HepG2 (cell line): ENCODE data around the gene ANKRD11. TPM values are rescaled to one million over a fixed set of nuclear protein-coding genes. Genes with fewer than 3 reads are reported as not detected.
A peak's percentile ranks its signal among the peaks of the same experiment; 100 is the strongest.

Experiments
- CREBL2 ChIP-seq: sonication (generic); formaldehyde crosslinking; IDR thresholded peaks from 2 replicates; pipeline ENCODE4 v1.8.1; 2023; ENCODE audit warnings: missing genetic modification reagents, mild to moderate bottlenecking, borderline replicate concordance
- ELF1 ChIP-seq: sonication (generic); formaldehyde crosslinking; IDR thresholded peaks from 2 replicates; pipeline ENCODE4 v1.4.0; 2020; ENCODE audit warnings: missing genetic modification reagents
- GABPA ChIP-seq, 2 experiments: IDR thresholded peaks; 2 replicates each; pipeline ENCODE4 v1.6.1; 2011 to 2016; ENCODE audit warnings: low read depth in 2 of 2, low read length in 1 of 2, missing biosample characterization in 1 of 2, missing genetic modification characterization in 1 of 2
- HINFP ChIP-seq: sonication (generic); formaldehyde crosslinking; IDR thresholded peaks from 2 replicates; pipeline ENCODE4 v1.4.0; 2020; ENCODE audit warnings: low read depth, mild to moderate bottlenecking, missing genetic modification reagents
- IKZF5 ChIP-seq: IDR thresholded peaks from 2 replicates; pipeline ENCODE4 v1.6.1; 2018; ENCODE audit warnings: missing genetic modification reagents, mild to moderate bottlenecking, missing compliant biosample characterization
- JUND ChIP-seq: sonication (generic); formaldehyde crosslinking; IDR thresholded peaks from 2 replicates; pipeline ENCODE4 v1.8.0; 2022; ENCODE audit warnings: mild to moderate bottlenecking, missing genetic modification reagents
- MIER2 ChIP-seq: IDR thresholded peaks from 2 replicates; pipeline ENCODE4 v1.6.1; 2016; ENCODE audit warnings: missing biosample characterization, missing genetic modification reagents
- NR2C2 ChIP-seq: sonication (generic); formaldehyde crosslinking; IDR thresholded peaks from 2 replicates; pipeline ENCODE4 v1.4.0; 2020; ENCODE audit warnings: missing genetic modification reagents, mild to moderate bottlenecking, moderate library complexity, borderline replicate concordance
- SP4 ChIP-seq: sonication (generic); formaldehyde crosslinking; IDR thresholded peaks from 2 replicates; pipeline ENCODE4 v1.8.1; 2023; ENCODE audit warnings: mild to moderate bottlenecking, missing genetic modification reagents
- TSC22D2 ChIP-seq: sonication (generic); formaldehyde crosslinking; IDR thresholded peaks from 2 replicates; pipeline ENCODE4 v1.5.1; 2020; ENCODE audit warnings: missing genetic modification reagents, mild to moderate bottlenecking, borderline replicate concordance
- UBTF ChIP-seq: sonication (generic); formaldehyde crosslinking; IDR thresholded peaks from 2 replicates; pipeline ENCODE4 v1.4.0; 2020; ENCODE audit warnings: mild to moderate bottlenecking, missing genetic modification reagents
- ZNF225 ChIP-seq: sonication (generic); formaldehyde crosslinking; IDR thresholded peaks from 2 replicates; pipeline ENCODE4 v1.4.0; 2020; ENCODE audit warnings: mild to moderate bottlenecking, missing genetic modification reagents
- ZNF350 ChIP-seq: sonication (generic); formaldehyde crosslinking; IDR thresholded peaks from 2 replicates; pipeline ENCODE4 v1.4.0; 2020; ENCODE audit warnings: mild to moderate bottlenecking, low read depth, missing genetic modification reagents, borderline replicate concordance
- ZNF709 ChIP-seq: sonication (generic); formaldehyde crosslinking; IDR thresholded peaks from 2 replicates; pipeline ENCODE4 v1.5.0; 2020; ENCODE audit warnings: mild to moderate bottlenecking, missing genetic modification reagents
- polyA plus RNA-seq, 8 experiments: library from polyadenylated mRNA; depleted of rRNA in 3 of 8; stranded (reverse) in 7 of 8; unstranded in 1 of 8; fragments of >200 nt; fragmentation: Illumina TruSeq in 4 of 8; extraction: Trizol in 4 of 8; gene quantifications; 2 replicates each; pipeline versions ENCODE4 v1.2.1 to v1.2.3, GENCODE V29; 2011 to 2016; ENCODE audit warnings: low read depth in 4 of 8, missing spikeins in 1 of 8, mixed read lengths in 1 of 8; ENCODE audit not compliant: insufficient read depth in 1 of 8
- total RNA-seq, 5 experiments: library from RNA; depleted of rRNA; stranded (reverse); fragments of >200 nt; fragmentation: Illumina TruSeq; extraction: Trizol; gene quantifications; 2 replicates each; pipeline ENCODE4 v1.2.3, GENCODE V29; 2016; ENCODE audit warnings: low read depth in 1 of 5
- TF ChIP-seq, protein P1 (sequence below): sonication (generic); formaldehyde crosslinking; IDR thresholded peaks from 2 replicates; pipeline ENCODE4 v1.5.0; 2020; ENCODE audit warnings: missing genetic modification reagents
- TF ChIP-seq, protein P2 (sequence below): sonication (generic); formaldehyde crosslinking; IDR thresholded peaks from 2 replicates; pipeline ENCODE4 v1.5.0; 2020; ENCODE audit warnings: mild to moderate bottlenecking, missing genetic modification reagents, borderline replicate concordance

The ANKRD11 gene
- total and polyA plus RNA-seq, 2 of the 13 experiments (the other 11 are each of a cell fraction or from before 2014, with no cell fraction given), result 21.4 to 38.4 TPM

GRCh38 chr16:89395150-89396142 is 94.9 kb downstream of the ANKRD11 start (continued):
- TF ChIP-seq ZNF709 (CRISPR knock-in tag) (peak; percentile 98), ZNF225 (CRISPR knock-in tag) (peak; percentile 73; the same call in 1 of the 2 replicates), CREBL2 (CRISPR knock-in tag) (peak; percentile 56; the same call in 1 of the 2 replicates), MIER2 (CRISPR knock-in tag) (peak; percentile 83), SP4 (peak; percentile 82), HINFP (CRISPR knock-in tag) (peak; percentile 99), TSC22D2 (CRISPR knock-in tag) (peak; percentile 96), GABPA (IDR thresholded peaks at IDR 0.05; ENCODE audit: low read depth, low read length) (no peak), GABPA (CRISPR knock-in tag; IDR thresholded peaks at IDR 0.05; ENCODE audit: low read depth) (peak; percentile 59; the same call in 1 of the 2 replicates), JUND (CRISPR knock-in tag) (peak; percentile 80), IKZF5 (peak; percentile 99), UBTF (CRISPR knock-in tag) (peak; percentile 81), ELF1 (CRISPR knock-in tag) (peak; percentile 77), ZNF350 (CRISPR knock-in tag) (peak; percentile 98), NR2C2 (CRISPR knock-in tag) (peak; percentile 77; the same call in 1 of the 2 replicates)
- TF ChIP-seq, protein P1, sequence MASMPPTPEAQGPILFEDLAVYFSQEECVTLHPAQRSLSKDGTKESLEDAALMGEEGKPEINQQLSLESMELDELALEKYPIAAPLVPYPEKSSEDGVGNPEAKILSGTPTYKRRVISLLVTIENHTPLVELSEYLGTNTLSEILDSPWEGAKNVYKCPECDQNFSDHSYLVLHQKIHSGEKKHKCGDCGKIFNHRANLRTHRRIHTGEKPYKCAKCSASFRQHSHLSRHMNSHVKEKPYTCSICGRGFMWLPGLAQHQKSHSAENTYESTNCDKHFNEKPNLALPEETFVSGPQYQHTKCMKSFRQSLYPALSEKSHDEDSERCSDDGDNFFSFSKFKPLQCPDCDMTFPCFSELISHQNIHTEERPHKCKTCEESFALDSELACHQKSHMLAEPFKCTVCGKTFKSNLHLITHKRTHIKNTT (CRISPR knock-in tag), result no peak
- TF ChIP-seq, protein P2, sequence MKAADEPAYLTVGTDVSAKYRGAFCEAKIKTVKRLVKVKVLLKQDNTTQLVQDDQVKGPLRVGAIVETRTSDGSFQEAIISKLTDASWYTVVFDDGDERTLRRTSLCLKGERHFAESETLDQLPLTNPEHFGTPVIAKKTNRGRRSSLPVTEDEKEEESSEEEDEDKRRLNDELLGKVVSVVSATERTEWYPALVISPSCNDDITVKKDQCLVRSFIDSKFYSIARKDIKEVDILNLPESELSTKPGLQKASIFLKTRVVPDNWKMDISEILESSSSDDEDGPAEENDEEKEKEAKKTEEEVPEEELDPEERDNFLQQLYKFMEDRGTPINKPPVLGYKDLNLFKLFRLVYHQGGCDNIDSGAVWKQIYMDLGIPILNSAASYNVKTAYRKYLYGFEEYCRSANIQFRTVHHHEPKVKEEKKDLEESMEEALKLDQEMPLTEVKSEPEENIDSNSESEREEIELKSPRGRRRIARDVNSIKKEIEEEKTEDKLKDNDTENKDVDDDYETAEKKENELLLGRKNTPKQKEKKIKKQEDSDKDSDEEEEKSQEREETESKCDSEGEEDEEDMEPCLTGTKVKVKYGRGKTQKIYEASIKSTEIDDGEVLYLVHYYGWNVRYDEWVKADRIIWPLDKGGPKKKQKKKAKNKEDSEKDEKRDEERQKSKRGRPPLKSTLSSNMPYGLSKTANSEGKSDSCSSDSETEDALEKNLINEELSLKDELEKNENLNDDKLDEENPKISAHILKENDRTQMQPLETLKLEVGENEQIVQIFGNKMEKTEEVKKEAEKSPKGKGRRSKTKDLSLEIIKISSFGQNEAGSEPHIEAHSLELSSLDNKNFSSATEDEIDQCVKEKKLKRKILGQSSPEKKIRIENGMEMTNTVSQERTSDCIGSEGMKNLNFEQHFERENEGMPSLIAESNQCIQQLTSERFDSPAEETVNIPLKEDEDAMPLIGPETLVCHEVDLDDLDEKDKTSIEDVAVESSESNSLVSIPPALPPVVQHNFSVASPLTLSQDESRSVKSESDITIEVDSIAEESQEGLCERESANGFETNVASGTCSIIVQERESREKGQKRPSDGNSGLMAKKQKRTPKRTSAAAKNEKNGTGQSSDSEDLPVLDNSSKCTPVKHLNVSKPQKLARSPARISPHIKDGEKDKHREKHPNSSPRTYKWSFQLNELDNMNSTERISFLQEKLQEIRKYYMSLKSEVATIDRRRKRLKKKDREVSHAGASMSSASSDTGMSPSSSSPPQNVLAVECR (CRISPR knock-in tag), result peak; percentile 99
